GOT3 (cell line): Measurements from ENCODE around the gene CHD3.
"Not testable (repeated sequence)": the region's sequence is repeated elsewhere in the genome, so short reads cannot be mapped to it uniquely, and the experiment has no call there.

Experiments
- DNase-seq: peaks from one replicate; lab custom pipeline; 2025; ENCODE audit warnings: mixed read lengths; lab: John Stamatoyannopoulos, UW

CHD3 gene

DNA sequence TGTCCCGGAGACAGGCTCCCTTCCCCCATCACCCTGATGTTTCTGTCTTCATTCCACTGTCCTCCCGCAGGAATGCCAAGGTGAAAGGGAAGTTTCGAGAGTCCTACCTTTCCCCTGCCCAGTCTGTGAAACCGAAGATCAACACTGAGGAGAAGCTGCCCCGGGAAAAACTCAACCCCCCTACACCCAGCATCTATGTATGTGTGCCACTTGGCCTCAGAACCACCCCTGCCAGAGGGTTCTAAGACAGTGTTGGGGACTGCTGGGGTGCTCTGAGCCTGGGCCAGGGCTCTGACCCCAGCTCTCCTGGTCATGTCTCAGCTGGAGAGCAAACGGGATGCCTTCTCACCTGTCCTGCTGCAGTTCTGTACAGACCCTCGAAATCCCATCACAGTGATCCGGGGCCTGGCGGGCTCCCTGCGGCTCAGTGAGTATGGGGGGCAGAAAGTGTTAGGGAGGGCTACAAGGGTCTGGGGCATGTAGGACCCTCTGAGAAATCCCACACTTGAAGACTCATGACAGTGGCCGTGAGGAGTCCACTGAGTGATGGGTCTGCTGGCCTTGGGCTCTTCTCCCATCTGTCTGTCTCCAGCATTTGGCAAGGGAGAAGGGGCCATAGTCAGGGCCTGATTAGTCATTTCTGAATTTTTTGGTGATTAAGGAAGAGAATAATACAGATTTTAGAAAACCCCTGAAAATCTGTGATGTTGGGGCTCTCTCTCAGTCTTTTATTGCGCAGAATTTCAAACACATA lies 38.7 kb upstream of the CHD3 start:
- DNase-seq: no peak

DNA sequence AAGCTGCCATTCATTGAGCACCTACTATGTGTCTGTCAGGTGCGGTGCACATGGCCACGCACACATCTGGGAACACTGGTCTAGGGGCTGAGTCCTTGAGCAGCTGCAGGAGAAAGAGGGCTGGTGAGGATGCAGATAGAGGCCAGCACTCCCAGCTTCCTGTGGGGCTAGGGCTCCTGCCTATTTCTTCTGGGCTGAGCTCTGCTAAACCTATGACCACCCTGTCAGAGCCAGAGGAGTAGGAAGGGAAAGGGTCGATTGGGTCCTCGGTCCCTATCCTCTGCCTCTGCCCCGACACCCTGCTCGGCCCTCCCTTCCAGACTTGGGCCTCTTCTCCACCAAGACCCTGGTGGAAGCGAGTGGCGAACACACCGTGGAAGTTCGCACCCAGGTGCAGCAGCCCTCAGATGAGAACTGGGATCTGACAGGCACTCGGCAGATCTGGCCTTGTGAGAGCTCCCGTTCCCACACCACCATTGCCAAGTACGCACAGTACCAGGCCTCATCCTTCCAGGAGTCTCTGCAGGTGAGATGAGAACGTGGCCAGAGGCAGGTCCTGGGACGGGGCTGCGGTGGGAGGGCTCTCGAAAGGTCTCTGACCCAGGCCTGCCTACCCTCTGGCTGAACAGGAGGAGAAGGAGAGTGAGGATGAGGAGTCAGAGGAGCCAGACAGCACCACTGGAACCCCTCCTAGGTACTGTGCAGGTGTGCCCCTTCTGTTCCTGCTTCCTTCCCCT lies 37.7 kb upstream of the CHD3 start:
- DNase-seq: no peak

DNA sequence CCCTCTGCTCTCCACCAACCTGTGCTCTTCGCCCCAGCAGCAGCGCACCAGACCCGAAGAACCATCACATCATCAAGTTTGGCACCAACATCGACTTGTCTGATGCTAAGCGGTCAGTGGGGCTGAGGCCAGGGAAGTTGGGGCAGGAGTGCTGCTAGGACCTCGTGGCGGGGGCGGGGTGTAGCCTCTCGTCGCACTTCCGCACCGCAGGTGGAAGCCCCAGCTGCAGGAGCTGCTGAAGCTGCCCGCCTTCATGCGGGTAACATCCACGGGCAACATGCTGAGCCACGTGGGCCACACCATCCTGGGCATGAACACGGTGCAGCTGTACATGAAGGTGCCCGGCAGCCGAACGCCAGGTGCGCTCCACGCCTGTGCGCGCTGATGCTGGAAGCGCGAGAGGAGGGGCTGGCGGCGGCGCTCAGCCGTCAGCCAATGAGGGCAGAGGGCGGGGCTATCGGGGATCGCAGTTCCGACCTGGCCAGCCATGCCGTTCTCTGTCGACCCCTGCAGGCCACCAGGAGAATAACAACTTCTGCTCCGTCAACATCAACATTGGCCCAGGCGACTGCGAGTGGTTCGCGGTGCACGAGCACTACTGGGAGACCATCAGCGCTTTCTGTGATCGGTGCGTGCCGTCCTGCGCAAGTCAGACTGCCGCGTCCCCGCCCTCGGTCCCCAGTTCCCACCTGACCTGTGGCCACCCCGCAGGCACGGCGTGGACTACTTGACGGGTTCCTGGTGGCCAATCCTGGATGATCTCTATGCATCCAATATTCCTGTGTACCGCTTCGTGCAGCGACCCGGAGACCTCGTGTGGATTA lies 36.9 kb upstream of the CHD3 start:
- peak; percentile 51 for DNase-seq

DNA sequence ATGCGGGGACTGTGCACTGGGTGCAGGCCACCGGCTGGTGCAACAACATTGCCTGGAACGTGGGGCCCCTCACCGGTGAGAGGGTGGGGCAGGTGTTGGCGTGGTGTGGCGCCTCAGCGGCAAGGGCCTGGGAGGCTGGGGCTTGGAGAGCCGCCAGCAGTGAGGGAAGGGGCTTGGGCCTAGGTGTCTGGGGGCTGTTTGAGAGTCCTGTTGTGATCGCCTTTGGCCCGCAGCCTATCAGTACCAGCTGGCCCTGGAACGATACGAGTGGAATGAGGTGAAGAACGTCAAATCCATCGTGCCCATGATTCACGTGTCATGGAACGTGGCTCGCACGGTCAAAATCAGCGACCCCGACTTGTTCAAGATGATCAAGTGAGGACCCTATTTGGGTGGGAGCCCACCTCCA lies 36.3 kb upstream of the CHD3 start:
- DNase-seq: no peak

DNA sequence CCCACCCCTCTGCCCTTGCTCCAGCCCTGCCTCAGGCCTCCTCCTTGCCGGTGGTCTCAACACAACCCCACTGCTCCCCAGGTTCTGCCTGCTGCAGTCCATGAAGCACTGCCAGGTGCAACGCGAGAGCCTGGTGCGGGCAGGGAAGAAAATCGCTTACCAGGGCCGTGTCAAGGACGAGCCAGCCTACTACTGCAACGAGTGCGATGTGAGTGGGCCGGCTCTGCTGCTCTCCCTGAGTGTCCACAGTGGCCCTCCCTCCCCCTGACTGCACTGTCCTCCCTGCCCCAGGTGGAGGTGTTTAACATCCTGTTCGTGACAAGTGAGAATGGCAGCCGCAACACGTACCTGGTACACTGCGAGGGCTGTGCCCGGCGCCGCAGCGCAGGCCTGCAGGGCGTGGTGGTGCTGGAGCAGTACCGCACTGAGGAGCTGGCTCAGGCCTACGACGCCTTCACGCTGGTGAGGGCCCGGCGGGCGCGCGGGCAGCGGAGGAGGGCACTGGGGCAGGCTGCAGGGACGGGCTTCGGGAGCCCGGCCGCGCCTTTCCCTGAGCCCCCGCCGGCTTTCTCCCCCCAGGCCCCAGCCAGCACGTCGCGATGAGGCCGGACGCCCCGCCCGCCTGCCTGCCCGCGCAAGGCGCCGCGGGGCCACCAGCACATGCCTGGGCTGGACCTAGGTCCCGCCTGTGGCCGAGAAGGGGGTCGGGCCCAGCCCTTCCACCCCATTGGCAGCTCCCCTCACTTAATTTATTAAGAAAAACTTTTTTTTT lies 35.5 kb upstream of the CHD3 start:
- no peak for DNase-seq

DNA sequence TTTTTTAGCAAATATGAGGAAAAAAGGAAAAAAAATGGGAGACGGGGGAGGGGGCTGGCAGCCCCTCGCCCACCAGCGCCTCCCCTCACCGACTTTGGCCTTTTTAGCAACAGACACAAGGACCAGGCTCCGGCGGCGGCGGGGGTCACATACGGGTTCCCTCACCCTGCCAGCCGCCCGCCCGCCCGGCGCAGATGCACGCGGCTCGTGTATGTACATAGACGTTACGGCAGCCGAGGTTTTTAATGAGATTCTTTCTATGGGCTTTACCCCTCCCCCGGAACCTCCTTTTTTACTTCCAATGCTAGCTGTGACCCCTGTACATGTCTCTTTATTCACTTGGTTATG lies 34.9 kb upstream of the CHD3 start:
- no peak for DNase-seq

DNA sequence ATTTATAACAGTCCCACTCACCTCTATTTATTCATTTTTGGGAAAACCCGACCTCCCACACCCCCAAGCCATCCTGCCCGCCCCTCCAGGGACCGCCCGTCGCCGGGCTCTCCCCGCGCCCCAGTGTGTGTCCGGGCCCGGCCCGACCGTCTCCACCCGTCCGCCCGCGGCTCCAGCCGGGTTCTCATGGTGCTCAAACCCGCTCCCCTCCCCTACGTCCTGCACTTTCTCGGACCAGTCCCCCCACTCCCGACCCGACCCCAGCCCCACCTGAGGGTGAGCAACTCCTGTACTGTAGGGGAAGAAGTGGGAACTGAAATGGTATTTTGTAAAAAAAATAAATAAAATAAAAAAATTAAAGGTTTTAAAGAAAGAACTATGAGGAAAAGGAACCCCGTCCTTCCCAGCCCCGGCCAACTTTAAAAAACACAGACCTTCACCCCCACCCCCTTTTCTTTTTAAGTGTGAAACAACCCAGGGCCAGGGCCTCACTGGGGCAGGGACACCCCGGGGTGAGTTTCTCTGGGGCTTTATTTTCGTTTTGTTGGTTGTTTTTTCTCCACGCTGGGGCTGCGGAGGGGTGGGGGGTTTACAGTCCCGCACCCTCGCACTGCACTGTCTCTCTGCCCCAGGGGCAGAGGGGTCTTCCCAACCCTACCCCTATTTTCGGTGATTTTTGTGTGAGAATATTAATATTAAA lies 34.4 kb upstream of the CHD3 start:
- no peak for DNase-seq

DNA sequence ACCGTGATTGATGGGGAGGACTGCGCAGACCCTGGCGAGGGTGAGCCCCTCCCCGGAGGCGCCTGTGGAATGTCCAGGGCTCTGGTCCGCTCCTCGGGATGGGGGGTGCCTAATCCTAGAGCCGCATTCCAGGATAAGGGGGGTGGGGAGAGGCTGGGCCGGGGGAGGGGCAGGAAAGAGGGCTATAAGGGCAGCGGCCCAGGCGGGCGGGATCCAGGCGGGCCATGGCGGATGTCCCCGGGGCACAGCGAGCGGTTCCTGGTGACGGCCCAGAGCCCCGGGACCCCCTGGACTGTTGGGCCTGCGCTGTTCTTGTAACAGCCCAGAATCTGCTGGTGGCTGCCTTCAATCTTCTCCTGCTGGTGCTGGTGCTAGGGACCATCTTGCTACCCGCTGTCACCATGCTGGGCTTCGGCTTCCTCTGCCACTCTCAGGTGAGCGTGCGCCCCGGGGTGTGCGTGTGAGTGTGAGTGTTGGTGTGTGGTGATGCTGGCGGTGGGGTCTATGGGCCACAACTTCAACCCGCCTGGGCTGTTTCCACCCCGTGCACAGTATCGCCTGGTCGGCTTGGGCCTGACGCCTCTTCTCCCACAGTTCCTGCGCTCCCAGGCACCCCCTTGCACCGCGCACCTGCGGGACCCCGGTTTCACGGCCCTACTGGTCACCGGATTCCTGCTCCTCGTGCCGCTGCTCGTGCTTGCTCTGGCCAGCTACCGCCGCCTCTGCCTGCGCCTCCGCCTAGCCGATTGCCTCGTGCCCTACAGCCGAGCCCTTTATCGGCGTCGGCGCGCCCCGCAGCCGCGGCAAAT lies 33.5 kb upstream of the CHD3 start, which contains the start of gene TMEM88:
Gene TMEM88, plus strand, starts transcription at position 216 of the 809 bp plus-strand sequence. Its CDS starts 9 bp downstream, at position 225.
- no peak for DNase-seq

DNA sequence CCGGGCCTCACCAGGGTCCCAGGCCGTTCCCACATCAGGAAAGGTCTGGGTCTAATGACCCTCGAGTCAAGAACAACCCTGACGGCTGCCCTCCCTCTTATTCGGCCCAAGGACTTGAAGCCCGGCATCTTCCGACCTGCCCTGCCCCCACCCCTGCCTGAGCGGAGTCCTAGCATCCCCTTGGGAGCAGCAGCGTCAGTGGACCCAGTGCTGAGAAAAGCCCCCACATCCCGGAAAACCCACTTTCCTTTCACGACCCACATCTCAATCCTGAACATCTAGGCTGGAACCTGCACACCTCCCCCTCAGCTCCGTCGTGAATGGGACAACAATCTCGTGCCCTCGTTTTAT lies 33.0 kb upstream of the CHD3 start:
- DNase-seq: no peak

DNA sequence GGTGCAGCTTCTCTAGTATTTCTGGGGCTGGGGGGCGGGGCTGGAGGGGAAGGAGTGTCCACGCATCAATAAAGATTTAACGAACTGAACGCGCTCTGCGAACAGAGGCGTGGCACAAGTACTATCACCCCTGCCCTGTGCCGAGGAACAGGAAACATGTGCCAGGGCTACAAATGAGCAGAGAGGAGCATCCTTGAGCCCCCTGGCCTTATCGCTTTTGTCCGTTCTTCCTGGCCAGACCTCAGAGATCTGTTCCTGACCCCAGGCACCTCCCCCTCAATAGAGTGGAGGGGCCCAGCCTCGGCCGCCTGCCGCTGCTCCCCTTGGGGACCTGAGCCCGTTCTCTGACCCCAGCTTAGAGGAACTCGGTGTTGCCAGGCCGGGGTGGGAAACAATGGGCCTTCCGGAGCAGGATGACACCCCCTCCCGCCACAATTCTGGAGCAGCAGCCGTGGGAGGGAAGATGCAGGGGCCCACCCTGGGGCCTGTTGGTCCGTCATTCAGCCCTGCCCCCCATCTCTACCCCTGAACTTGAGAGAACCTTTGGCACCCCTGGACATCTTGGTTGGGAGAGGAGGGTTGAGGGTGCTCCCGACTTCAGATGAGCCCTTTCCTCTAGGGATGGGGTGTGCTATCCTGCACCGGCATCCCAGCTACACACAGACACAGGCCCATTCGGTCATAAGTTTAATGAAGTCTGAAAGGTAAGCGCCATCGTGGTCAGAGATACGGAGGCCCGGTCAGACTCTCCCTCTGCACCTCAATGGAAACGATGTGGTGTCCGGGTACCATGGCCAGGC lies 32.4 kb upstream of the CHD3 start:
- no peak for DNase-seq

DNA sequence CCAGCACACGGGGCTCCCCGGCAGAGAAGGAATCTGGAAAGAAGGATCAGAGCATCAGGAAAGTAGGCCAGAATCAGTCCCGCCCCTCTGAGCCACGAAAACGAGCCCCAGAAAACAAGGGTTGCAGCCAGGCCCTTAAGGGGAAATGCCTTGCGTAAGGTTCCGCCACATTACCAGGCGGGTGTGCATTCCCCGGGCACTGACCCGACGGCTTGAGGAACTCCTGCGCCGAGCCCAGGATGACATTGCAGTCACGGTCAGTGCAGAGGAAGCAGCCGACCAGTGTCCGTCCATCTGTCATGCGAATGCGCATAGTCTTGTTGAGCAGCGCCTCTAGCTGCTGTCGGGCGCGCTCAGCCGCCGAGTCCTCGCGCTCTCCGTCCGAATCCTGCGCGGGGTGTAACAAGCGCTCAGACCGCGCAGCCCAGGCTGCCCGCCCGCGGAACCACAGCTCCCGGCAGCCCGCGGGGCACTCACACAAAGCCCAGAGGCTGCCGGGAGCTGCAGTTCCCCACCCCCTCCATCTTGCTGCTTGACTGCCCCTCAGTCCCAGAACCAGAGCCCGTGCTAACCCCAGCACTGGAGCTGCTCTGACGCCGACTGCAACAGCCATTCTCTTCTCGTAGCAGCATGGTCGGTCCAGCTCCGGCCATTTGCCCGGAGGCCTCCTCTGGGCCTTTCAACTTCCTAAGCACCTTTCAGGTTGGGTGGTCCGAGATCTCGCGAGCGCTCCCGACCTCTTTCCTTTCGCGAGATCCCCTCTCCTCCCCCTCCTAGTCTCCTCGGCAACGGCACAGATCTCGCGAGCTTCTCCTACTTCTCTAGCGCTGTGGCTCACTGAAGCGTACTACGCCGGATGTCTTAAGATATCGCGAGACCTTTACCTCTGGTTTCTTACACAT lies 31.5 kb upstream of the CHD3 start, which contains the start of gene NAA38:
Gene NAA38, minus strand, starts transcription at position 749 of the 902 bp plus-strand sequence. Its CDS starts 96 bp downstream, at position 653.
- DNase-seq: peak; percentile 93

DNA sequence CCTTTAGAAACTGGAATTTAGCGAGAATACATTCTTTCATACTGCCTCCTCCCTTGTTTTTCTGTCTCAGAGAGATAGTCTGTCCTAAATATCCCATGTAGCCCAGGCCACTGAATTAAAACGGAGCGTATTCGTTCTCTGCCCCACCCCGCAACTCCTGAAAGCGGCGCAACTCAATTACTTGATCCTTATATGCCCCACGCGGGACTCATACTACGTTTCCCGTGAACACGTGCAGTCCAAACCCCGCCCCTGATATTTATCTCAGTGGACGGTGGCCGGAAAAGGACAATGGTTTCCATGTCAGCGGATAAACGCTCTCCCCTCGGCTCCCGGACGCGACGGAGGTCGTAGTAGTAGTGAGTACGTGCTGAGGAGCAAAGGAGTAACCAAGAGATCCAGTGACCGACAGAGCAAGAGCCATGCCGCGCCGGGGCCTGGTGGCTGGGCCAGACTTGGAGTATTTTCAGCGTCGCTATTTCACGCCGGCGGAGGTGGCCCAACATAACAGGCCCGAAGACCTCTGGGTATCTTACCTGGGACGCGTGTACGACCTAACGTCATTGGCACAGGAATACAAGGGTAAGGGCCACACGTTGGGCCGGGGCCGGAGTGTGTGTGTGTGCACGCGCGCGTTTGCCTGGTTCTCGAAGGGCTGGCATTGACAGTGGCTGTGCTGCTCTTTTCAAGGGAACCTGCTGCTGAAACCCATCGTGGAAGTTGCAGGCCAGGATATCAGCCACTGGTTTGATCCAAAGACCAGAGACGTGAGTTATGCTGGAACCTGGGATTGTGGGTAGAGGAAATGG lies 30.7 kb upstream of the CHD3 start, which contains the start of gene CYB5D1:
Gene CYB5D1, plus strand, starts transcription at position 291 of the 809 bp plus-strand sequence. Its CDS starts 132 bp downstream, at position 423.
- DNase-seq: peak; percentile 78

DNA sequence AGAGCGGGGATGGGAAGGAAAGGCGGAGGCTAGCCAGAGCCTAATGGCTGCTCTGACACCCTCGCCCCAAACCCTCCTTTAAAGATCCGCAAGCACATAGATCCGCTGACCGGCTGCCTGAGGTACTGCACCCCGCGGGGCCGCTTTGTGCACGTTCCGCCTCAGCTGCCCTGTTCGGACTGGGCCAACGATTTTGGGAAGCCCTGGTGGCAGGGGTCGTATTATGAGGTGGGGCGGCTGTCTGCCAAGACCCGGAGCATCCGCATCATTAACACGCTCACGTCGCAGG lies 30.1 kb upstream of the CHD3 start:
- no peak for DNase-seq

DNA sequence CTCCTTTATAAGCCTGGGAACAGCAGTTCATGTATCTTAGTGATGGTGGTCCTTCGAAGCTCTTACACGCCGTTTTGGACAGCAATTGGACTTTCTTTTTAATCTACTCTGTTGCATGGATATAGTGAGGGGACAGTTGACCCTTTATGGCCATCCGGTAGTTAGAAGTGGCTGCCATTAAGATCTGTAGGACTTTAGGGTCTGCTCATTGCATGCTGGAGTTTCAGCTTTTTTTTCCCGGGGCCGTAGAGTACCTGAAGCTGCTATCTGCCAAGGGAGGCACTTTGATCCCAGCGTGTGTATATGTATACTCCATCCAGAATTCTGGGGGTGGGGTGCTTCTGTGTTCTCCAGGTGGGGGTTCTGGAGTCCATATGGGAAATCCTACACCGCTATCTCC lies 29.6 kb upstream of the CHD3 start:
- no peak for DNase-seq

DNA sequence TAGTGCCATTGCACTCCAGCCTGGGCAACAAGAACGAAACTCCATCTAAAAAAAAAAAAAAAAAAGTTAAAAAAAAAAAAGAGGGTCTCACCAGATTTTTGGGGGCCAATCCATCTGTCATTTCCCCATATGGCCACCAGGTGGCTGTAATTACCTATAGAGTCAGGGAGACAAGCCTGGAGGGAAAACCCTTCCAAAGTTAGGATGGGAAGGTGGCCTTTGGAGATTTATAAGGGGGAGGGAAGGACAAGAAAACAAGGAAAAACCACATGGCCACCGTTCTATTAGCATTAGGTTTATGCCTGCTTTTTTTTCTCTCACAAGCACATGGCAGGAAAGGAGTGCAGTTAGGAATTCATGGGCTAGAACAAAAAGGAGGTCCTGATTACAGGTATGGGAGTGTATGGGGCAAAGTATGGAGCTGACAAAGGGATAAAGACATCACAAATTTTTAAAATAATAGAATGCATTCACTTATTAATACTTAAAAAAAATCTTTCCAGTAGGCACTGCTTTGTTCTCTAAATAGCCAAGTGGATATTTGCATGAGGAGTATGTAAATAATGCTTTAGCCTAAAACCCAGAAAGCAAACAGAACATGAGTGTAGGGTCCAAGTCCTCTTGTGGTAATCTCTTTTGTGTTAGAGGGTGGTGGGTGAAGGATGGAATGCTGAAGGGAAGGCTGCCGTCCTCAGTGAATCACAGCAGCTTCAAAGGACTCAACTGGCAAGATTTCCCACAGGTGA lies 25.7 kb upstream of the CHD3 start:
- DNase-seq: no peak

DNA sequence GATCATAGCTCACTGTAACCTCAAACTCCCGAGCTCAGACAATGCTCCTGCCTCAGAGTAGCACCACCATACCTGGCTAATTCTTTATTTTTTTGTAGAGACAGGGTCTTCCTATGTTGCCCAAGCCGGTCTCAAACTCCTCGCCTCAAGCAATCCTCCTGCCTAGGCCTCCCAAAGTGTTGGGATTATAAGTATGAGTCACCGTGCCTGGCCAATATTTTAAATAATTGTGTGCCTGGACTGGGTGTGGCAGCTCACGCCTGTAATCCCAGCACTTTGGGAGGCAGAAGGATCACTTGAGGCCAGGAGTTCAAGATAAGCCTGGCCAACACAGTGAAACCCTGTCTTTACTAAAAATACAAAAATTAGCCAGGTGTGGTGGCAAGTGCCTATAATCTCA lies 24.2 kb upstream of the CHD3 start:
- DNase-seq: not testable (repeated sequence)
